GM11168 (cell line): ENCODE data around the gene PLXNA2.

Experiments
- in situ Hi-C: fragments of 300-500 bp; cut with MboI; formaldehyde crosslinking; loops from one replicate; pipeline ENCODE4 v1.12.0; 2022; ENCODE audit warnings: low sequenced_read_pairs; ENCODE audit not compliant: unreplicated experiment

The PLXNA2 gene

DNA sequence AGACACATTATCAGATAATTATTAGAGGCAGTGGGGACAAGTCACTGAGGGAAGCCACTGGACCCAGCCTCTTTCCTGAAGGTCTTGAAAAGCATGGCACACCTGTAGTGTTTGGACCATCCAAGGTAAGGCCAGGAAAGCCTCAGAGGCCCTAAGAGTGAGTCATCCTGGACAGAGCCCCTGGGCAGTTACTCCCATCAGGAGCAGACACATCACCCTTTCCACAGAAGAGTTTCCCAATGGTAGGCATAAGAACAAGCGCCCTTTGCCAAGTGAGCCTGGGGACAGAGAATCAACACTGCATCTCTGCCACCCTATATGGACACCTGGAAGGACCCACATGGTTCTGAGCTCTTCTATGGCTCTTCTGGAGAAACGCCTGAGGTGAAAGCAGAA lies 136.0 kb downstream of the PLXNA2 start:
- in situ Hi-C loops, result no loop called here

- in situ Hi-C loops, result no loop called here
Observed at GRCh38 chr1:208107425-208108212, 136.6 kb downstream of the PLXNA2 start.

GRCh38 chr1:208106218-208106617 lies 138.0 kb downstream of the PLXNA2 start:
- in situ Hi-C loops, result no loop called here

GRCh38 chr1:208105756-208106155 lies 138.4 kb downstream of the PLXNA2 start:
- in situ Hi-C loops, result no loop called here

- in situ Hi-C loops, result no loop called here
Observed at GRCh38 chr1:208103597-208104513, 140.3 kb downstream of the PLXNA2 start.

DNA sequence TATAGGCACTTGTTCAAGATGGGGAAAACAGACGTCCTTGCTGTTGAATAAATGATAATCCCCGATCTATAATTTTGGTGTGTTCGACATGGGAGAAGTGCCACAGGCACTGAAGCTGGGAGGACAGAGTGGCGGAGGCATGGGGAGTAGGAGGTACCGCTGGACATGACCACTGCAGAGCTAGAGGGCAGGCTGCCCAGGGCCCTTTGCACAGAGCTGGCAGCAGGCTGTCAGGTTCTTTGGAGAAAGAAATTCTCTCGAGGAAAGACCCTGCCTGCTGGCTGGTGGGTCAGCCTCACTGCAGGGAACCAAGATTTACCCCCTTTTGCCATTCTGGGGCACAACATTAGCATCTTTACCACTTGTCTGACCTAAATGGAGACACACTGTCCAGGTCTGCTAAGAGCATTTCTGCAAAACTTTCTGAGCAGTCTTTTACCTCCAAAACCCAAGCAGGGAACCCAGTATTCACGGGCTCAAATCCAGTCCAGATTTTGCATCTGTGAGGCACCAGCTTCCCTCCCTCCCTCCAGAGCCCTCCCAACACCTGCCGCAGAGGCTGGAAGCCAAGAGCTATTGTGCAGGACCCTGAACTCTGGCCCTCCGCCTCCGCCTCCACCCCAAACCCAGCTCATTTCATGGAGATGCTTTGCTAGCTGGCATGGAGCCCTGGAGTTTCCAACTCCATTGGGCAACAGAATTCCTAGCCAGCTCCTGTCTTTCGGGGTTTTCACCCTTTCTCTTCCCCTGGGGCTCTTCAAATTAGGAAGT lies 142.3 kb downstream of the PLXNA2 start:
- in situ Hi-C loops, result no loop called here

- in situ Hi-C loops, result no loop called here
Observed at GRCh38 chr1:208100906-208101305, 143.3 kb downstream of the PLXNA2 start.

GRCh38 chr1:208100106-208100505 lies 144.1 kb downstream of the PLXNA2 start:
- in situ Hi-C loops, result no loop called here

DNA sequence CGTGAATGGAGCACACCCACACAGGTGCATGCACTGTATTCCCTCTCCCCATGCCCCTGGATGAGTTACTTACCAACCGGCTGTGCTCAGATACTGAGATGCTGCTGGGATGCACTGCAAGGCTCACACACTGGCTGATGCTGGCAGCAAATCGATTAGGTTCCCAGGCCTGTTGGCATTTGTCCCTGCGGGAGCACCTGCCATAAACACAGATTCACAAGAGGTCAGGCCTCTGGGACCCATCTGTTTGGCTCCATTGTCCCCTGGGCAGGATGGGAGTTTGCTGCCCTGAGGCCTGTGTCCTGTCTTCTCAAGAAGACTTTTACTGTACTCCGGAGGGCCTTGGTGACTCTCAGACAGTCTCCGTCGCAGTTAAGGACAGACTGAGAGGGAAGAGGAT lies 145.4 kb downstream of the PLXNA2 start:
- in situ Hi-C loops, result no loop called here

GRCh38 chr1:208093754-208094719 lies 150.1 kb downstream of the PLXNA2 start:
- in situ Hi-C loops, result no loop called here

DNA sequence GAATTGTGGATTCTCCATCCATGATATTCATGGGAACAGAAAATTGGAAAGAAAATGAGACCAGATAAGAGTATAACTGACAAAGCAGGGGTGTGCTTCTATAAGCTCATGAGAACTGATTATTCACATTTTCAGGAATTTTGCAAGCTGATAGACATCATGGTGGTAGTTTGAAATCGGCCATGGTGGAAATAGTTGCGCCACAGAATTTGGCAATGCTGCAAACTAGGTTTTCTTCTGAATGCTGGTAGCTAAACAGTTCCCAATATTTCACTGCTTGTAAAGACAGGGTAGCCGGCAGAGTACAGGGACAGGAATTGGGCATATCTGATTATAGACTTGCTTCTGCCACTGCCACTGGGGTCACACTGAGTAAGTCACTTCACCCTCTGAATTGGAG lies 151.1 kb downstream of the PLXNA2 start:
- in situ Hi-C loops, result no loop called here

DNA sequence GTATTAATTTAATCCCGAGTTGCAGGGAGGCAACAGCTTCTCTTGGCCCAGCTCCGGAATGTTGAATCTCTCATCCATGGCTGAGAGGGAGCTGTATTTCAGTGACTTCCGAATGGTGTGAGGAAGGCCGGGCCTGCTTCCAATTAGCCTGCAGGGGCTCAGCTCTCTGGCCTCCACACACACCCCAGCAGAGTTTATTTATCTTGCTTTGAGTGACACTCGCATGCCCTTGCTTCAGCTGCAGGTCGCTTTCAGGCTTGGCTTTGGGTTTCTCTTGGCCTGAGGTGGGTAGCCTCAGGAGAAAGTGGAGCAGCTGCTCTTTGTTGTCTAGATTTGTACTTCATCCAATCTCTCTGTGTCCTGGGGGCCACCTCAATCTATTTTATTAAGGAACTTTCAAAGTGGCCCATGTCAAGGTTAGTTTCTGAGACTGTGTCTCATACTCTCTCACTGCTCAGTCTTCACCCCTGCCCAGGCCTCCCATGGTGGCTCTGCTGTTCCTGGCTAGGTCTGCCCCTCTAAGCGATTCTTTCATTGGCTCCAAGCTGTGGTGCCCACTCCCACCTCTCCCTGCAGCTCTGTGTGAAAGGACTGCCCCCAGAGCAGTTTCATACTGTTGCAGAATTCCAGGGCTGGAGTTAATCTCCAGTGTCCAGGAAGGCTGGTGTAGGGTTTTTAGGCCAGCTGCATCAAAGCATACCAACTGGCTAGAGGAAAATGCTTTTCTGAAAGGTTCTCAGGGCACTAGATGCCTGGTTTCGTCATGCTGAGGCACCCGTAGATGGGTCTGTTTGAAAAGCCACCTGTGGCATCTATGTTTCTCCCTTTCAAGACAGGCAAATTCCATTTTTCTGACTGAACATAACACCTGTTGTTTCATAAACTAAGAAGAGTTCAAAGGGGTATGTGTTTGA lies 153.5 kb downstream of the PLXNA2 start:
- in situ Hi-C loops, result no loop called here

DNA sequence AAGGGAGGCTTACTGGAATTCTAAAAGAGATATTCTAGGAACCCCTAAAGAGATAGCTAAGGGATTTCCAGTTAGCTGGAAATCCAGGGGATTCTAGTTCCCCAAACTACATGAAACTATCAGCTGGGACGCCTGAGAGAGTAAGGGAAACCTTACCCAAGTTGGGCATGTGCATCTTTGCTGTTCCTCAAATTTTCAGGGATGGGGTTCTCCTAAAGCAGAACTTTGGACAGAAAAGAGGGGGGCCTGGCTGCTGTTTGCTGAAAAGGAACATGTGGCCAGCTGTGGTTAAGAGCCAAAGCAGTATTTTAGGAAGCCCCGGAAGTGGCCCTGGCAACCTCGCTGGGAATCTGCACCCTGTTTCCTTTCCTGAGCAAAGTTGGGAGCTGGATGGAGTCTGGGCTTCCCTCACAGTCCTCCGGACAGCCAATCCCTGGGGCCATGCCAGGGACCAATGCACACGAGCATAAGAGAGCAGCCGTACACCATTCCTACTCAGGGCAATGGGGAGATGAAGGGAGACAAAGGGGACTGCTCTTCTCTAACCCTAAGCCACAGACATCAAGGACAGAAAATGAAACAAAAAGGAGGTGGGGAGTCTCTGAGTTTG lies 154.3 kb downstream of the PLXNA2 start:
- in situ Hi-C loops, result no loop called here

GRCh38 chr1:208089149-208089548 lies 155.0 kb downstream of the PLXNA2 start:
- in situ Hi-C loops, result no loop called here

DNA sequence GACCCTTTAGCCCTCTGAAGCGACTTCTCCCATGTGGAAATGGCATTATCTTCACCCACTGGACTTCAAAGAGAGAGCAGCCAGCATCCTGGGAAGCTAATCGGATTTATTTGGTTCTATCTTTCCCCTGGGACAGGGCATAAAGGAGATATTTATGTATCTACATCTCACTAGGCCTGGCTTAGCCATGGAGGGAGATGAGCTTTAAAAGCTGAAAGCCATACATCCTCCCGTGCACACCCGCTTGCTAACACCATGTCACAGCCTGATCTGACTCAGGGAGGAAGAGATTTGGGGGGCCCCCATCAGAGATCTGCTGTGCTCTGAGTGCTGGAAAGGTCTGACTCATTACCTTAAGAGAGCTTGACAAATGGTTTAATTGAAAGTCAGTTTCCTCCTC lies 155.9 kb downstream of the PLXNA2 start:
- in situ Hi-C loops, result no loop called here

- in situ Hi-C loops, result no loop called here
Observed at GRCh38 chr1:208085655-208086515, 158.3 kb downstream of the PLXNA2 start.

- in situ Hi-C loops, result no loop called here
Observed at GRCh38 chr1:208084764-208085163, 159.4 kb downstream of the PLXNA2 start.
